ENCODE results near the gene TST.

Gene TST

GRCh38 chr22:37019309-37020191 lies at the start of gene TST, which contains the start of gene MPST:
TSS of gene TST (minus strand) at chr22:37019447. CDS start at chr22:37018732, 715 bp downstream.
TSS of gene MPST (plus strand) at chr22:37019742. CDS start at chr22:37019837, 95 bp downstream.
- no peak for DNase-seq (ENCODE audit: low read depth, low spot score)
- H3K27ac ChIP-seq: peak within 1 kb of the TSS; percentile 71

GRCh38 chr22:37068859-37069258 lies 49.6 kb upstream of the TST start:
- H3K27ac ChIP-seq: no peak overlapping the region
- no peak for DNase-seq (ENCODE audit: low read depth, low spot score)

GRCh38 chr22:37067428-37067827 lies 48.2 kb upstream of the TST start:
- no peak for DNase-seq (ENCODE audit: low read depth, low spot score)
- H3K27ac ChIP-seq: no peak overlapping the region

- no peak overlapping the region for H3K27ac ChIP-seq
- DNase-seq (ENCODE audit: low read depth, low spot score): no peak
Measured at GRCh38 chr22:37065961-37066360, 46.7 kb upstream of the TST start.

- DNase-seq (ENCODE audit: low read depth, low spot score): no peak
- no peak overlapping the region for H3K27ac ChIP-seq
Measured at GRCh38 chr22:37065180-37065579, 45.9 kb upstream of the TST start.

- no peak overlapping the region for H3K27ac ChIP-seq
- no peak for DNase-seq (ENCODE audit: low read depth, low spot score)
Measured at GRCh38 chr22:37064553-37064952, 45.3 kb upstream of the TST start.

GRCh38 chr22:37063431-37064420 lies 44.5 kb upstream of the TST start:
- DNase-seq (ENCODE audit: low read depth, low spot score): no peak
- no peak overlapping the region for H3K27ac ChIP-seq

GRCh38 chr22:37062702-37063381 lies 43.6 kb upstream of the TST start:
- no peak overlapping the region for H3K27ac ChIP-seq
- DNase-seq (ENCODE audit: low read depth, low spot score): no peak

GRCh38 chr22:37062376-37062675 lies 43.1 kb upstream of the TST start:
- DNase-seq (ENCODE audit: low read depth, low spot score): no peak
- H3K27ac ChIP-seq: no peak overlapping the region

- H3K27ac ChIP-seq: no peak overlapping the region
- DNase-seq (ENCODE audit: low read depth, low spot score): no peak
Measured at GRCh38 chr22:37061611-37062375, 42.5 kb upstream of the TST start.

- no peak for DNase-seq (ENCODE audit: low read depth, low spot score)
- H3K27ac ChIP-seq: no peak overlapping the region
Measured at GRCh38 chr22:37060801-37061610, 41.8 kb upstream of the TST start.

GRCh38 chr22:37059876-37060449 lies 40.7 kb upstream of the TST start:
- H3K27ac ChIP-seq: no peak overlapping the region
- no peak for DNase-seq (ENCODE audit: low read depth, low spot score)

- DNase-seq (ENCODE audit: low read depth, low spot score): no peak
- H3K27ac ChIP-seq: no peak overlapping the region
Measured at GRCh38 chr22:37058917-37059701, 39.9 kb upstream of the TST start.

GRCh38 chr22:37057796-37058510 lies 38.7 kb upstream of the TST start:
- no peak for DNase-seq (ENCODE audit: low read depth, low spot score)
- H3K27ac ChIP-seq: no peak overlapping the region

- no peak for DNase-seq (ENCODE audit: low read depth, low spot score)
- no peak overlapping the region for H3K27ac ChIP-seq
Measured at GRCh38 chr22:37057226-37057625, 38.0 kb upstream of the TST start.

GRCh38 chr22:37056246-37056645 lies 37.0 kb upstream of the TST start:
- DNase-seq (ENCODE audit: low read depth, low spot score): no peak
- no peak overlapping the region for H3K27ac ChIP-seq

All from epithelial cell of prostate (primary cell).